IMR-90 (cell line): ENCODE measurements around the gene DBP. TPM values are rescaled to one million over a fixed set of nuclear protein-coding genes. Genes with fewer than 3 reads are reported as not detected.

Experiments
- ATAC-seq: fragments of 200-7000 bp; cut with Tn5 transposase; 2 replicates; pipeline ENCODE4 v1.9.1; 2020; ENCODE audit warnings: low read depth, mild to moderate bottlenecking, moderate library complexity
- BruUV-seq: library from RNA; stranded (reverse); fragments of 400-500 nt; replicated peaks from 2 replicates; lab custom pipeline; 2021; lab: Mats Ljungman, UMichigan
- CTCF ChIA-PET: fragments of 300-600 bp; formaldehyde crosslinking; extraction: SDS; loops from one replicate; lab custom pipeline; 2021; ENCODE audit warnings: antibody characterized with exemption; lab: Yijun Ruan, JAX
- POLR2A ChIA-PET: fragments of 300-600 bp; sonication (Branson Sonifier 250); formaldehyde crosslinking; loops from one replicate; lab custom pipeline; 2022; ENCODE audit warnings: antibody characterized with exemption; ENCODE audit not compliant: unreplicated experiment; lab: Charles Lee
- DNase-seq: peaks from one replicate; pipeline ENCODE4 v3.0.0; 2013
- H2AFZ ChIP-seq: replicated peaks from 2 replicates; pipeline ENCODE3; 2013; ENCODE audit warnings: low read length, mild to moderate bottlenecking; ENCODE audit not compliant: poor library complexity
- H2AK5ac ChIP-seq: 2 replicates; pipeline ENCODE4 v1.6.1; 2013; ENCODE audit warnings: low read depth, low read length, inconsistent platforms
- H2AK9ac ChIP-seq: replicated peaks from 2 replicates; pipeline ENCODE3; 2013; ENCODE audit warnings: mild to moderate bottlenecking, low read depth, low read length, moderate library complexity; ENCODE audit not compliant: poor library complexity
- H2BK120ac ChIP-seq: 2 replicates; pipeline ENCODE4 v1.6.1; 2013; ENCODE audit warnings: low read depth, low read length, inconsistent platforms
- H2BK15ac ChIP-seq: 3 replicates; pipeline ENCODE4 v1.6.1; 2013; ENCODE audit warnings: low read depth, low read length, inconsistent platforms
- H2BK20ac ChIP-seq: 2 replicates; pipeline ENCODE4 v1.6.1; 2013; ENCODE audit warnings: low read depth, mild to moderate bottlenecking, inconsistent platforms, low read length, moderate library complexity
- H2BK5ac ChIP-seq: 2 replicates; pipeline ENCODE4 v1.6.1; 2013; ENCODE audit warnings: mild to moderate bottlenecking, low read depth, low read length, inconsistent platforms; ENCODE audit not compliant: poor library complexity, severe bottlenecking
- H3K14ac ChIP-seq: replicated peaks from 2 replicates; pipeline ENCODE4 v1.6.1; 2013; ENCODE audit warnings: low read depth, low read length, inconsistent platforms
- H3K18ac ChIP-seq: 2 replicates; pipeline ENCODE4 v1.6.1; 2013; ENCODE audit warnings: low read depth, low read length, control low read depth
- H3K23ac ChIP-seq: 2 replicates; pipeline ENCODE4 v1.6.1; 2013; ENCODE audit warnings: low read depth, low read length, inconsistent platforms
- H3K27ac ChIP-seq: 2 replicates; pipeline ENCODE4 v1.5.1; 2013; ENCODE audit warnings: mild to moderate bottlenecking, control low read depth, low read length; ENCODE audit not compliant: insufficient read depth
- H3K27me3 ChIP-seq: 2 replicates; pipeline ENCODE4 v1.6.1; 2013; ENCODE audit warnings: low read length; ENCODE audit not compliant: control insufficient read depth, insufficient read depth
- H3K36me3 ChIP-seq: 2 replicates; pipeline ENCODE4 v1.6.1; 2013; ENCODE audit warnings: low read length, mixed read lengths; ENCODE audit not compliant: control insufficient read depth, insufficient read depth
- H3K4ac ChIP-seq: 2 replicates; pipeline ENCODE4 v1.6.1; 2013; ENCODE audit warnings: low read depth, low read length, inconsistent platforms
- H3K4me1 ChIP-seq: 2 replicates; pipeline ENCODE4 v1.6.1; 2013; ENCODE audit warnings: low read length, mixed read lengths; ENCODE audit not compliant: control insufficient read depth, insufficient read depth
- H3K4me2 ChIP-seq: 2 replicates; pipeline ENCODE4 v1.6.1; 2013; ENCODE audit warnings: low read depth, mild to moderate bottlenecking, control low read depth, low read length, moderate library complexity
- H3K4me3 ChIP-seq: 2 replicates; pipeline ENCODE4 v1.5.1; 2013; ENCODE audit warnings: low read depth, mild to moderate bottlenecking, control low read depth, low read length, moderate library complexity; ENCODE audit not compliant: insufficient read depth
- H3K56ac ChIP-seq: 2 replicates; pipeline ENCODE4 v1.6.1; 2013; ENCODE audit warnings: low read length, inconsistent platforms; ENCODE audit not compliant: insufficient read depth; ENCODE audit errors: extremely low read depth
- H3K79me1 ChIP-seq, 2 experiments: 2 replicates each; pipeline ENCODE4 v1.6.1; 2013; ENCODE audit warnings: low read length in 2 of 2, inconsistent platforms in 1 of 2, low read depth in 1 of 2
- H3K9ac ChIP-seq: 2 replicates; pipeline ENCODE4 v1.6.1; 2013; ENCODE audit warnings: low read depth, low read length, control low read depth
- H3K9me1 ChIP-seq: 2 replicates; pipeline ENCODE4 v1.6.1; 2013; ENCODE audit warnings: low read length, inconsistent platforms; ENCODE audit not compliant: insufficient read depth
- H3K9me3 ChIP-seq: 2 replicates; pipeline ENCODE4 v1.6.1; 2013; ENCODE audit warnings: low read length; ENCODE audit not compliant: control insufficient read depth, insufficient read depth
- H4K20me1 ChIP-seq: 2 replicates; pipeline ENCODE4 v1.6.1; 2013; ENCODE audit warnings: low read length, inconsistent platforms; ENCODE audit not compliant: insufficient read depth
- H4K5ac ChIP-seq: 2 replicates; pipeline ENCODE4 v1.6.1; 2013; ENCODE audit warnings: mild to moderate bottlenecking, low read depth, low read length, control low read depth
- H4K8ac ChIP-seq, 2 experiments: 2 replicates each; pipeline ENCODE4 v1.6.1; 2013; ENCODE audit warnings: low read depth in 2 of 2, low read length in 2 of 2, control low read depth in 1 of 2, inconsistent platforms in 1 of 2
- H4K91ac ChIP-seq: 2 replicates; pipeline ENCODE4 v1.6.1; 2013; ENCODE audit warnings: low read depth, low read length, inconsistent platforms; ENCODE audit not compliant: insufficient read depth
- BHLHE40 ChIP-seq: fragments of 150-350 bp; IDR thresholded peaks from 2 replicates; pipeline ENCODE4 v1.6.1; 2016; ENCODE audit warnings: mild to moderate bottlenecking, low read depth, low read length
- CEBPB ChIP-seq: IDR thresholded peaks from 2 replicates; pipeline ENCODE4 v1.6.1; 2012; ENCODE audit warnings: low read depth, low read length, improper control_type of control experiment
- CHD1 ChIP-seq: IDR thresholded peaks from 2 replicates; pipeline ENCODE4 v1.6.1; 2012; ENCODE audit warnings: low read depth, low read length, improper control_type of control experiment
- CTCF ChIP-seq: conservative IDR thresholded peaks from 2 replicates; pipeline ENCODE4 v1.5.1; 2012; ENCODE audit warnings: mild to moderate bottlenecking, low read depth, low read length, improper control_type of control experiment
- FOS ChIP-seq: fragments of 150-350 bp; IDR thresholded peaks from 2 replicates; pipeline ENCODE4 v1.6.1; 2016; ENCODE audit warnings: low read depth, low read length
- MAZ ChIP-seq: IDR thresholded peaks from 2 replicates; pipeline ENCODE4 v1.6.1; 2012; ENCODE audit warnings: low read depth, mild to moderate bottlenecking, low read length, improper control_type of control experiment, moderate library complexity, borderline replicate concordance
- MXI1 ChIP-seq: IDR thresholded peaks from 2 replicates; pipeline ENCODE4 v1.6.1; 2012; ENCODE audit warnings: low read depth, mild to moderate bottlenecking, low read length, moderate library complexity, borderline replicate concordance
- NFE2L2 ChIP-seq: fragments of 150-350 bp; IDR thresholded peaks from 2 replicates; pipeline ENCODE4 v1.6.1; 2016; ENCODE audit warnings: low read depth, mild to moderate bottlenecking, low read length
- POLR2A ChIP-seq: IDR thresholded peaks from 2 replicates; pipeline ENCODE4 v1.6.1; 2012; ENCODE audit warnings: mild to moderate bottlenecking, low read depth, low read length
- RAD21 ChIP-seq: IDR thresholded peaks from 2 replicates; pipeline ENCODE4 v1.6.1; 2012; ENCODE audit warnings: low read length, improper control_type of control experiment
- RCOR1 ChIP-seq: IDR thresholded peaks from 2 replicates; pipeline ENCODE4 v1.6.1; 2012; ENCODE audit warnings: mild to moderate bottlenecking, low read length, improper control_type of control experiment; ENCODE audit not compliant: insufficient replicate concordance
- RFX5 ChIP-seq: IDR thresholded peaks from 2 replicates; pipeline ENCODE4 v1.8.0; 2012; ENCODE audit warnings: low read depth, mild to moderate bottlenecking, low read length, moderate library complexity
- SMC3 ChIP-seq: fragments of 150-350 bp; IDR thresholded peaks from 2 replicates; pipeline ENCODE4 v1.6.1; 2016; ENCODE audit warnings: low read depth, mild to moderate bottlenecking, antibody characterized with exemption, low read length, moderate library complexity
- dilution Hi-C: fragments of 300-500 bp; cut with HindIII; formaldehyde crosslinking; loops from one replicate; pipeline ENCODE4 v1.14.3; 2018; ENCODE audit warnings: low sequenced_read_pairs; ENCODE audit not compliant: unreplicated experiment
- in situ Hi-C: fragments of 300-500 bp; cut with MboI; formaldehyde crosslinking; loops from 3 replicates; pipeline ENCODE4 v1.14.3; 2019; ENCODE audit warnings: low sequenced_read_pairs, inconsistent platforms, mixed read lengths
- intact Hi-C: fragments of 100-400 bp; cut with micrococcal nuclease; formaldehyde crosslinking; loops from 2 replicates; pipeline ENCODE4 v1.10.0; 2022
- polyA plus RNA-seq, 3 experiments: library from polyadenylated mRNA; depleted of rRNA; stranded (reverse); fragments of >200 nt; gene quantifications; 2 replicates each; pipeline ENCODE4 v1.2.3, GENCODE V29; 2012; ENCODE audit warnings: low replicate concordance in 1 of 3
- total RNA-seq: library from RNA; depleted of rRNA; stranded (reverse); fragments of >200 nt; gene quantifications from 2 replicates; pipeline ENCODE4 v1.2.3, GENCODE V29; 2012
- TF ChIP-seq, protein P1 (sequence below): fragments of 150-350 bp; IDR thresholded peaks from 2 replicates; pipeline ENCODE4 v1.6.1; 2016; ENCODE audit warnings: low read depth, mild to moderate bottlenecking, low read length, moderate library complexity, borderline replicate concordance
- TF ChIP-seq, protein P2 (sequence below): fragments of 150-350 bp; IDR thresholded peaks from 2 replicates; pipeline ENCODE4 v1.6.1; 2017; ENCODE audit warnings: mild to moderate bottlenecking, antibody characterized with exemption, low read length, low read depth

The DBP gene
- total and polyA plus RNA-seq, 2 of the 4 experiments (the other 2 are of a cell fraction): 3.0 to 3.6 TPM

GRCh38 chr19:48632692-48633147 is 4.5 kb downstream of the DBP start:
- Histone ChIP-seq H2BK15ac (0 out of 3 replicates have a peak overlapping the region, but pooled peaks have one; percentile 96), H2AK9ac (no peak overlapping the region), H3K79me1 (peaks cover 0 to 14% of the 10 kb centered on the region in 2 experiments; a peak in 3 of 4 replicates), H3K27me3 (no peaks in the 10 kb centered on the region), H4K8ac (0 out of 4 replicates have a peak overlapping the region, but pooled peaks of 1 of the 2 experiments have one; percentile 3), H3K4me3 (no peak overlapping the region), H2AFZ (no peak overlapping the region), H4K5ac (no peak overlapping the region), H3K4me1 (peaks cover 39% of the 10 kb centered on the region), H4K91ac (no peak overlapping the region), H2BK5ac (peak overlapping the region; percentile 37), H3K9ac (no peak overlapping the region), H2BK120ac (peak overlapping the region; percentile 19), H3K4ac (no peak overlapping the region; the same call in 1 of the 2 replicates), H4K20me1 (peaks cover 4% of the 10 kb centered on the region; the same call in 1 of the 2 replicates), H2BK20ac (no peak overlapping the region), H3K4me2 (no peak overlapping the region), H3K18ac (no peak overlapping the region), H3K14ac (peak overlapping the region; percentile 10; the same call in 1 of the 2 replicates), H3K9me1 (peaks cover 23% of the 10 kb centered on the region), H3K36me3 (no peaks in the 10 kb centered on the region; the same call in 1 of the 2 replicates), H2AK5ac (peak overlapping the region; percentile 56; the same call in 1 of the 2 replicates), H3K9me3 (no peaks in the 10 kb centered on the region), H3K56ac (no peak overlapping the region), H3K23ac (no peak overlapping the region), H3K27ac (0 out of 2 replicates have a peak overlapping the region, but pooled peaks have one; percentile 8)
- no TSS peak for BruUV-seq
- ChIA-PET POLR2A (no interaction called here), CTCF (interaction anchor here (0.6 kb wide), 1 partner anchor 212 kb away, joined by 9 read pairs; no protein-coding TSS in a partner anchor)
- ATAC-seq (no peak), DNase-seq (peak; percentile 53)
- dilution Hi-C loops: no loop called here
- TF ChIP-seq MAZ (no peak), FOS (no peak), NFE2L2 (no peak), POLR2A (no peak), CHD1 (no peak), BHLHE40 (no peak), CEBPB (no peak), CTCF (no peak), RCOR1 (no peak), RAD21 (no peak), SMC3 (no peak), RFX5 (no peak), MXI1 (no peak)
- TF ChIP-seq, protein P1, sequence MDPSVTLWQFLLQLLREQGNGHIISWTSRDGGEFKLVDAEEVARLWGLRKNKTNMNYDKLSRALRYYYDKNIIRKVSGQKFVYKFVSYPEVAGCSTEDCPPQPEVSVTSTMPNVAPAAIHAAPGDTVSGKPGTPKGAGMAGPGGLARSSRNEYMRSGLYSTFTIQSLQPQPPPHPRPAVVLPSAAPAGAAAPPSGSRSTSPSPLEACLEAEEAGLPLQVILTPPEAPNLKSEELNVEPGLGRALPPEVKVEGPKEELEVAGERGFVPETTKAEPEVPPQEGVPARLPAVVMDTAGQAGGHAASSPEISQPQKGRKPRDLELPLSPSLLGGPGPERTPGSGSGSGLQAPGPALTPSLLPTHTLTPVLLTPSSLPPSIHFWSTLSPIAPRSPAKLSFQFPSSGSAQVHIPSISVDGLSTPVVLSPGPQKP: no peak
- TF ChIP-seq, protein P2, sequence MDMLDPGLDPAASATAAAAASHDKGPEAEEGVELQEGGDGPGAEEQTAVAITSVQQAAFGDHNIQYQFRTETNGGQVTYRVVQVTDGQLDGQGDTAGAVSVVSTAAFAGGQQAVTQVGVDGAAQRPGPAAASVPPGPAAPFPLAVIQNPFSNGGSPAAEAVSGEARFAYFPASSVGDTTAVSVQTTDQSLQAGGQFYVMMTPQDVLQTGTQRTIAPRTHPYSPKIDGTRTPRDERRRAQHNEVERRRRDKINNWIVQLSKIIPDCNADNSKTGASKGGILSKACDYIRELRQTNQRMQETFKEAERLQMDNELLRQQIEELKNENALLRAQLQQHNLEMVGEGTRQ: no peak
- in situ Hi-C loops: no loop called here
- intact Hi-C loops: no loop called here
